ENCODE measurements around the gene EIF5A2.

GRCh38 chr3:170909129-170909903, 879 bp upstream of the EIF5A2 start:
- no peak for TF ChIP-seq CTCF (conservative IDR thresholded peaks at IDR 0.05; ENCODE audit: low read length)
- no peak for TF ChIP-seq EZH2phosphoT487 (IDR thresholded peaks at IDR 0.05; ENCODE audit: borderline replicate concordance)
